HG02870 (cell line): ENCODE results near the gene MYT1.

ENCODE experiments used
- ATAC-seq: cut with Tn5 transposase; IDR thresholded peaks from one replicate; pipeline ENCODE4 v1.9.1; 2021; ENCODE audit warnings: mild to moderate bottlenecking, moderate library complexity; ENCODE audit not compliant: unreplicated experiment

Gene MYT1

DNA sequence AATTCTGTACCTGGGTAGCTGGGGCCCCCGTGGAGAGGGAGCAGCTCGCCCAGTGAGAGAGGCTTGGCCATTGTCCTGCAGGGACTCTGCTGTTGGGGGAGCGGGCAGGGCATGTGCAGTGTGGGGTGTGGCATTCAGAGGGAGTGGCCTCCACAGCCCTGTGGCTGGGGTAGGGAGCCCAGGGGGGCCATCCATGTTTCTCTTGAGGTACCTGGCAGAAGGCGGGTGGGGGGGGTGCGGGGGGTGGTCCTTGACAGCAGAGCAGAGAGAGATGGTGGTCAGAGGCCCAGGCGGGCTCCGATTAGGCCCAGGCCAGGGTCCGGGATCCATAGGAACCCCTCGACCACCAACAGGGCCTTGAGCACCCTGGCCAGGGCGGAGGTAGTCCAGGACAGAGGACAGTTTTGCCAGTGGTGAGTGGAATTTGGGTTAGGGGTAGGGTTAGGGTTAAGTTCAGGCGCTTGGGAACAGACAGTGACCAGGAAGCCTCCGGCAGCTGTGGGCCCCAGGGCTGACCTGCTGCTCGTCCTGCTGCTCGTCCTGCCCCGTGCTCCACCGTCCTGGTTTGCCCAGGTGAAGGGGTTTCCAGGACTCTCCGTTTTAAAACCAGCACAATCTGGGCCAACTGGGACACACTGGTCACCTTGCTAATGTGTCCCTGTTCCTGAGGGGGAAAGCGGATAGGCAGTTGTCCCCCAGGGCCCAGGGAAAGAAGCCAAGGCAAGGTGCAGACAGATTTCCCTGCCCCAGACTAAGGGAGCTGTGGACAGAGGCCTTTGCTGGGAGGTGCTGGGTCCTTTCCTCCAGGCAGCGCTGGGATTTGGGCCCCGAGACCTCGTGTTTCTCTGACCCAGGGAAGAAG lies 24.8 kb upstream of the MYT1 start:
- ATAC-seq, result no peak

DNA sequence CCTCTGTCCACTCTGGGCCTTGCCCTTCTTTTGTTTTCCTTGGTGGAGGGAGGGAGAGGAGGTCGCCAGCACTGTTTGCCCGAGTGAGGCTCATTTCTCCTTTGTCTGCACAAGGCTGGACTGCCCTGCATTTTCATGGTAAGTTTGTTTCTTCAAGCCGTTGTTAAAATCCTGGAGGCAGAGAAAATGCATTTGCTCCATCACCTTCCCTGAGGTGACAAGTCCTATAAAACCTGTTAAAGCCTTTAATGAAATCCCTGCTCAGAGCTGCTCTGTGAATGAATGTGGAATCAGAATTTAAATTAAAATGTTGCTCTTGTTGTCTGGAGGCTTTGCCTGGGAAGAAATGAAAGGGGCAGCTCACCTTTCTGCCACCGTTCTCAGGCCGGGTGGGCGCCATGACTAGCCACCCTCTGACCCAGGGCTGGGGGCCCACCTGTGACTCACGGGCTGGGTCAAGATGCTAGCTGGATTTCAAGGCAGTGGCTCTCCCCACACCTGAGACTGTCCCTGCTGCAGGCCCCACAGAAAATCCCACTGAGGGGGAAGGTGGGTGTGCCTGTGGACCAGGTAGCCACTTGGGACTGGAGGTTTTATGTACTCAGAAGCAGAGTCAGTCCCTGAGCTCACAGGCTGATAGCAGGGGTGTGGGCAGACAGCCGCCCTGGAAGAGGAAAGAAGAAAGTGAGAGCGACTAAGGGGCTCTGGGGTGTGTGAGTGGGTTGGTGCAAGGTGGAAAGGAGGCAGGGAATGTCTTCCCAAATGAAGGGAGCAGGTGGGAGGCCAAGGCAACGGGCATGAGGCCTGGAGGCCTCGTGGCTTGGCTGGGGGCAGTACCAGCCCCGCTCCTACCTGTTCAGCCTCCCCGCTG lies 24.0 kb upstream of the MYT1 start:
- ATAC-seq, result no peak

DNA sequence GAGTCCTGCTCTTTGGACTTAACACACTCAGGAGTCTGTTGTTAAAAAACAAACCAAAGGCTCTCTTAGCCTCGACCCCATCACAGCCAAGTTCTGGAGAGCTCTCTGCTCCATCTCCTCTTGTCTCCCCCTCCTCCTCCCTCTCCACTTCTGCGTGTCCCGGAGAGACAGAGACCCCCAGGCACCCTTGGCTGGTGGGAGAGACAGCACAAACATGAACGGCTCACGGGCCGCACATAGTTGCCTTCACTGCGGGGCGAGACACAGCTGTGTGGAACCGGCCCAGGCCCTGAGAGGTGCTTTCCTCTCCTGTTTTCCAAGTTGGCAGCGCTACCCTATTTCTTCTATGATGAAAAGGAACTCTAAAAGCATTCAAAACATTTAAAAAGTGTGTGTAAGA lies 23.3 kb upstream of the MYT1 start:
- ATAC-seq, result no peak

DNA sequence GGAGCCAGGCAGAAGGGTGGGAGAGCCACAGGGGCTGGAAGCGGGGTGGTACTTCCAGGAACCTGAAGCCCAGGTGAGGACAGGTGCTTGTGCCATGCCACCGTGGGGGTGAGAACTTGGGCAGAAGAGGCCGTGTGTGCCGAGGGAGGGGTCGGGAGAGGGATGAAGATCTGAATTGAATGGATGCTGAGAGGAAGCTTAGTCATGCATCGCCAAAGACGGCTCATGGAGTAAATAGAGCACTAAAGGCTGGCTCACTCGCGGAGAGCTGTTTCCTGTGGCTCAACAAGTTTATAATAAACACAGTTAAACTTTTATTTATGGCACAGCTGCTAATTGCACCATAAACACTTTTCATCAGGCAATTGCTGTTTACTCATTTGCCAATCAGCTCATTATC lies 21.7 kb upstream of the MYT1 start:
- ATAC-seq, result no peak

DNA sequence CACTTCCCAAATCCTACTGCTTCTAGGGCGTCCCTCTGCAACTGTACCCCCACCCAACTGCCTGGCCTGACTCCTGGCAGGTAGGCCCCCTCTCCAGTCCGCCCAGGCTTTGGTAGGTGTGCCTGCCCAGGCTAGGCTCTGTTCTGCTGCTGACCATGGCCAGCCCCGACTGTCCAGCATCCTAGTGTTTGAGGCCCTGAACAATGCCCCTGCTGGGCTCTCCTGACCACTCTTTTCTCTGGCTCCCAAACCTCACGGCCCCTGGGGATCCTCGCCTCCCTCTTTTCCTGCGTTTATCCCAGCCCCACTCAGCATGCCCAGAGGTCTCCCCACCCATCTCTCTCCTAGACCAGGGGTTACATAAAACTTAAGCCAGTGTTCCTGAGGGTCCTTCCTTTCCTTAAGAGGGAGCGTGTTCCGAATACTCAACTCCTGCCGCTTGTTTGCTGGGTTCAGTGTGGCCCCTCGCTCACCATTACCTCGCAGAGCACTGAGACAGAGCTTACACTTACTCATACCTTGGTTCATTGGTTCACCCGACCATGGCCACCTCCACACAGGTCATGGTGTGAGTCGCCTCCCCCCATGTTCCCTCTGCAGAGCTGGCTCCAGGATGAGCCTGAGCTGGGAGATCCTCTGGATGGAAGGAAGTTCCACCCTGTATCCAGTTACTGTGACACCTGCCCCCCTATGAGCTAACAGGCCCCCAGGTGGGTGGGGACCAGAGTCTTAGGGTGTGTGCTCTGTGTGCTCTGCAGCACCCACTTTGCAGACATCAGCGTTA lies 21.0 kb upstream of the MYT1 start:
- no peak for ATAC-seq

DNA sequence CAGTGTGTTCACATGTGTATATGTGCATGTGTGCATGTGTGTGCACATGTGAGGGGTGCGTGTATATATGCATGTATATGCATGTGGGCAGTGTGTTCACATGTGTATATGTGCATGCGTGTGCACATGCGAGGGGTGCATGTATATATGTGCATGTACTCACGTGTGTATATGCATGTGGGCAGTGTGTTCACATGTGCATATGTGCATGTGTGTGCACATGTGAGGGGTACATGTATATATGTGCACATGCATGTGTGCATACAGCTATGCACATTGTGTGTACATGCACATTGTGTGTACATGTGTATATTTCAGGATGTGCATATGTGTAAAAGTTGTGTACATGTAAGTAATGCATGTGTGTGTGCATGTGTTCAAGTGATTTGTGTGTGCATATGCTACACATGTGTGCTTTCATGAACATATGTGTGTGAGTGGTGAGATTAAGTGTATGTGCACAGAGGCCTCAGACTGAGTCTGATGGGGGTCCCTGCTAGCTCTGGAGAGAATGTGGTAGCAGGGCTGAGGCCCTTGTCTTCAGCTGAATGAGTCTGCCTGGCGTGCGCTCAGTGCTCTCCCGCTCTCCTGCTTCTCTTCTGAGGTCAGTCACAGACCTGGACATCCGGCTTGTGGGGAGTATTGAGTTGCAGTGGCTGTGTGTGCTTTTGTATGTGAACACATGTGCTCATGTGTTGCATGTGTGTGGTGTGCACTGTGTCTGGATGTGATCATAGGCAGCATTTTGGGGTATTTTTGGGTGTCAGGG lies 19.9 kb upstream of the MYT1 start:
- ATAC-seq, result no peak

DNA sequence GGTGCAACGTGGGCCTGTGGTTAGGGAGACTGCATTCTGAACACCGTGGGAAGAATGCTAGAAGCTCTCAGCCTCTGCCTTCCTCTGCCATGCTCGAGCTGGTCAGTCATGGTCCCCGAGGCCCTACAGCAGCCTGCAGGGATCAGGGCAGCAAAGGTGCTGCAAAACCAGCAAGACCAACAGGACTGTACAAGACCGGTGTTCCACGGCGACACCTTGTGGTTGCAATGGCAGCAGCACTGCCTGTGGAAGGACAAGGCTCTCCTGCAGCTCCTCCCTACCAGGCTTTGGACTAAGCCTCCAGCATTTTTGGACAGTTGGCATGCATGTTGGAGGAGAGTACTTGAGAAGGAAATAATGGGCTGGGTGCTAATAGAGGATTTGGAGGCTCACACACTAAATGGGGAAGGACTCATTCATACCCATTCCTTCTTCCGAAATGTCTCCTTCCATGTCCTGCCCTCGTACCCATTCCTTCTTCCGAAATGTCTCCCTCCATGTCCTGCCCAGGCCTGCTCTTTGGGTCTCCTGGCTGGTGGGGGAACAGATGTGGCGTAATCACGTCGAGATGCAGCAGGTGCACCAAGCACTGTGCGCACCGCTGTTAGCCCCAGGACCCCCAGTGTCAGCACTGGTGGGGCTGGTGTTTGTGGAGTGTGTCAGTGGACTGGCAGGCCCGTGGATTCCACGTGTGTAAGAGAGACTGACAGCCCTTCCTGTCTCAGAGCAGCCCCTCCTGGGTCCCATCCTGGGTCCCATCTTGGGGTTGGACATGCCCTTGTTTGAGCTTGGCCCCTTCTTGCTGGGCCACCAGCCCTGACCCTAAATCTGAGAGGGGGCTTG lies 18.6 kb upstream of the MYT1 start:
- no peak for ATAC-seq

DNA sequence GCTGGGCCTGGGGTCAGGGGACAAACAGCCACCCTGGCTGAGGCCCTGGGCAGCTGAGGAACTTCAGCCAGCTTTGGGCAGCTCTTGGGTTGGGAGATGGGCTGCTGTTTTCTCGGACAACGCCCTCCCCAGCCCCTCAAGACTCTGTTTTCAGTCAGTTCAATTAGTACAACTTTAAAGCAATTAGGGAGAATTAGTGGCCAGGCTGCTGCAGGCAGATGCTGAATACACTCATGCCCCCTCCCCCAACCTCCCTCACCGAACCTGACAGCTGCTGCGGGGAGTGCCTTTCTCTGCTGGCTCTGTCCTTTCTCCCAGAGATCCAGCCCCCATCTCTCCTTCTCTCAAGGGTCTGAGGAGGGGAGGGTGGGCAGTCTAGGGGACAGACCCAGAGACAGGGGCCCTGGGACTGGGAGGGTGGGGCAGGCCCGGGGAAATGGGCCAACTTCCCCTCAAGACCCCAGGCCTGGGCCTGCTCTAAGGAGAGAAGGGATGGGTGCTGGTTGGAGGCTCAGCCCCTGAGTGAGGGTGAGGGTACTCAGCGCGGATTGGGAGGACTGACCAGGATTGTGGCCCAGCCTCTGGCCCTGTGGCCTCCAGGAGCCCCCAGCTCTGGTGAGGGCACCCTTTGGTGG lies 17.8 kb upstream of the MYT1 start:
- ATAC-seq, result no peak

DNA sequence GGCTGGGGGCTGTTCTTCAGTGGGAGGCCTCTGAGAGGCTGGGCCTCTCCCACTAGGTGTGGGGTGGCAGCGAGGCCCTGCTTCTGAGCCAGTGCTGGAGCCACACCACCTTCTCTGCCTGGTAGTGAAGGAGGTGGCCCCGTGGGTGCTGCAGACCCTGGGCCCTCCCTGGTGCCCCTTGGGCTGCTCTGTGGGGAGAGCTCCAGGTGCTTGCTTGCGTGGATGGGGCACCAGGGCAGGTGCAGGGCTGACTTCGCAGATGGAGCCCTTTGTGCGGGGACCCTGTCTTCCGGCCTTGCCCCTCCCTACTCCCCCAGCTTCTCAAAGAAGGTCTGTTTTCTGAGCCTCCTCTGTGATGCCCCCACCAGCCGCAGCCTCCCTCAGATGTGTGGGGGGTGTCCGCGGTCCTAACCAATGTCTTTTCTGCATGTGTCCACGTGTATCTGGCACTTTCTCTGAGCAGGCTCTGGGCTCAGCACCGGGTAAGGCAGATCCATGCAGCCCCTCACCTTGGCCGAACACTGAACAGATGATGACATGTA lies 17.2 kb upstream of the MYT1 start:
- no peak for ATAC-seq

DNA sequence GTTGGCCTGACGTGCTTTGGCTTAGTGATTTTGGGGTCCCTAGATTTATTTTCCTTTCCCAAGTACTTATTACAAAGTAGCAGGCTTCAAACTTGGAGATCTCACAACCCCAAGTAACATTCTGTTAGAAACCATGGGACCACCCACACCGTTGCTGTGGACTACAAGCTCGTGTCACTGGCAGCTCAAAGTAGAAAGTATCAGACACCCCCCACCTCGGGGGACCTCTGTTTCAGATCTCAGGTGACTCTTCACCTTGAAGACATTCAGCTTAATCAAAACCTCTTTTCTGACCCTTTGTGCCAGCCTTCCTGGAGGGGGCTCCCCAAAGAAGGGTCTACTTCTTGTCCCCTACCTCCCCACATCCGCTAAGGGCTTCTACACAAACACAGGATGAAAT lies 15.7 kb upstream of the MYT1 start:
- ATAC-seq, result no peak

DNA sequence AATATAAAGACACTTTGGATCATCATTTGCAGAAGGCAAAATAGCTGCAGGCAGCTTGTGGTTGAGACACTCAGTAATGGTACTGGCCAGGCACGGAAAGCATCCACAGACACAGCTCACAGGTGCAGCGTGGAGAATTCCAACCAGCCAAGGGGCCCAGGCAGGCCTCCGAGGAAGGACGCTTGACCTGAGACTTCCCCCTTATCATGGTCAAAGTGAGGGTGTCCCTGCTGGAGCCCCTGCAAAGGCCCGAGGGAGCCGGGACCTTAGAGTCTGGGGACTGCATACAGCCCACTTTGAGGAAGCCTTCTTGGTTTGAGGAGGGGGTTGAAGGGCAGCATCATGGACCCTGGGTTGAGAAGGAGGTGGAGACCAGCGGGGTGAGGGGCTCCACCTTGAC lies 15.1 kb upstream of the MYT1 start:
- no peak for ATAC-seq

DNA sequence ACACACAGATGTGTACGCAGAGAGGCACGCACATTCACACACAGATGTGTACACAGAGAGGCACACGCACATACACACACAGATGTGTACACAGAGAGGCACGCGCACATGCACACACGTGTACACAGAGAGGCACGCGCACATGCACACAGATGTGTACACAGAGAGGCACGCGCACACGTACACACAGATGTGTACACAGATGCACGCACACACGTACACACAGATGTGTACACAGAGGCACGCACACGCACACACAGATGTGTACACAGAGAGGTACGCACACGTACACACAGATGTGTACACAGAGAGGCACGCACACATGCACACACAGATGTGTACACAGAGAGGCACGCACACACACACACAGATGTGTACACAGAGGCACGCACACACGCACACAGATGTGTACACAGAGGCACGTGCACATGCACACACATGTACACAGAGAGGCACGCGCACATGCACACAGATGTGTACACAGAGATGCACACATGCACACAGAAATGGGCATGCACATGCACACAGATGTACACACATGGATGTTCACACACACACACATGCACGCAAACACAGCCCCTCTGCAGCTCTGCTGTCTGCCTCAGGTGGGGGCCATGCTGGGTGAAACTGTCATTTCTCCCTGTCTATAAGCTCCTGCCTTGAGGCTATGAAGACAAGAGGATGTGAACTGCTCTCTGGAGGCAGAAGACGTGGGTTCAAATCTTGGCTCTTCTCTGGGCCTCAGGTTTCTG lies 14.3 kb upstream of the MYT1 start:
- no peak for ATAC-seq

DNA sequence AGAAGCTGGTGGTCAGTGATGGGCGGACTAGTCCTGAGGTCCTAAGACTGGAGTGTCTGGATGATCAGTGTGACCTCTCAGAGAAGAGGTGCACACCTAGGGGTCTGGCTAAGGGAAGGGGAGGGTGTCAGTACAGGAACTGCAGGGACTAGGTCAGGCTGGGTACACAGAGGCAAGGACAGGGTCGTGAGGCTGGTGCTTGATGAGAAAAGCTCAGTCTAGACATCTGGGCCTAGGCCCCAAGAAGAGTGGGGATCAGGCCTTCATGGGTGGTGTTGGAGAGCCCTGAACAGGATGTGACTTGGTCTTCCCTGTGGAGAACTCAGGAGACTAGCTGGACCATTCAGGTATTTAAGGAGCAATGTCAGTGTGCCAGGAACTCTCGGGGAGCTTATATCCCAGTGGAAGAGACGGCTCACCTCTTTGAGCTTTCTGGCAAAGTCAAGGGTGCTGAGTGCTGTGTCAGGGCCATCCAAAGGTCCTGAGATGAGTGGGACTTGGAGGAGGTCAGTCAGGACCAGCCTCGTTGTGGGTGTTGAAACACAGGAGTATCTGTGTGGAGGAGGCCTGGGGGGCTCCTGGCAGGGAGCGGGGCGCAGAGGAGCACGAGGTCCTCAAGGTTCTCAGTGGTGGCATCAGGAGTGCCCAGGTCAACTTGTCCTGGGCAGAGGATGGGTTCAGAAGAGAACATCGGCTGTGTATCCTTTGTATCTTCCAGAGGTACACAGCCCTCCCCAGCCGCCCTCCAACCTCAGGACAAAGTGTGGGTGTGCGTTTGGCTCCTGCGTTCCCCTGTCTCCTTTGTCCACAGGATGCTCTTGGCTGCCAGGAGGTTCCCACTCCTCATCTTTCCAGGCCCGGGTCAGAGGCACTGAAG lies 13.3 kb upstream of the MYT1 start:
- no peak for ATAC-seq

DNA sequence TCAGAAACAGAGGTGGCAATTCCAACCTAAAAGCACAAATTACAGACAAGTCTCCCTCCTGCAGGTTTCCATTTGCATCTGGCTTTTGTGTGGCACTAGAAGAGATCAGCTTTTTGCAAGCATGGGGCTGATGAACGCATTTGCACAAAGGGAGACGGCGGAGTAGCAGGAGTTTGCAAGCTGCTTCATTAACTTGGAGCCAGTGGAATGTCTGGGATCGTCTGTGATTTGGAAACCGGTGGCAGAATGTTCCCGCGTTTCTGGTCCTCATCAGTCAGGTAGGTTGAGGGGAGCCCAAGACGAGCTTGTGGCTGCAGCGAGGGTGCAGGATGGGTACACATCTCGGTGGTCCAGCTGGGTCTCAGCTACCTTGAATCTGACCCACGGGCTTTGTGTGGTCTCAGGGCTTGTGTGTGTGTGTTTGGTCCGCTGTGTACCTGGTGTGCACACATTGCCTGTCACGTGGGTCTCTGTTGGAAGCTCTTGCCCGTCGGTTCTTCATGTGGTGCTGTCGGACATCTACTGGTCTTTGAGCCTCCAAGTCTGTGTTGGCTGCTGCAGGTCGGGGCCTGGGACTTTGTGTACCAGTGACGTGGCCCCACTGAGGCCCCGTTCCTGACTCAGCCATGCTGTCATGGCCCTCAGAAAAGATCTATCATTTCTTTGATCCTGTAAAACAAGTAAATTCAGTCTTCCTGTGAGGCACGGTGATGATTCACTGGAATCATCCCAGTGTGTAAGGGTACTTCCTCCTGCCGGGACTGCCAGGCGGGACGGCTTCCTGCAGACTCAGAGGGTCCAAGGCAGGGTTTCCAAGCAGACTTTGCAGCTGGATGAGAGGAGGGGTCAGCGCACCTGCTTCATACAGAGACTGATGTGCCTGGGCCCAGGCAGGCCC lies 12.4 kb upstream of the MYT1 start:
- ATAC-seq, result no peak

DNA sequence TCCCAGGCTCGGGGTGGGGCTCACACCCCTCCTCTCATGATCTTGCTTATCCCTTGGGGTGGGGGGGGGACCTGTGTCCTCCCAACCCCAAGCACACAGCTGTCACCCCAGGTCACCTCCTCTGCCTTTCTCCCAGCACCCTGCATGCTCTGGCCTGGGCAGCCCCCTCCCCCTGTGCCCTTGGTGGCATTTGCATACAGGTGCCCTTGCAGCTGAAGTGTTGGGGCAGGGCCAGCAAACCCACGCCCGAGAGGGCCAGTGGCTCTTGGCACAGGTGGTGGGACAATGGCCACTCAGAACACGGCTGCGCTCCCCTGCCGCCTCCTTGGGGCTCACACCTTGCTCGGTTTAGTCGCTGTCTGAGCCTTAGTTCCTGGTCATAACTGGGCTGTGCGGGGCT lies 11.3 kb upstream of the MYT1 start:
- ATAC-seq, result no peak

DNA sequence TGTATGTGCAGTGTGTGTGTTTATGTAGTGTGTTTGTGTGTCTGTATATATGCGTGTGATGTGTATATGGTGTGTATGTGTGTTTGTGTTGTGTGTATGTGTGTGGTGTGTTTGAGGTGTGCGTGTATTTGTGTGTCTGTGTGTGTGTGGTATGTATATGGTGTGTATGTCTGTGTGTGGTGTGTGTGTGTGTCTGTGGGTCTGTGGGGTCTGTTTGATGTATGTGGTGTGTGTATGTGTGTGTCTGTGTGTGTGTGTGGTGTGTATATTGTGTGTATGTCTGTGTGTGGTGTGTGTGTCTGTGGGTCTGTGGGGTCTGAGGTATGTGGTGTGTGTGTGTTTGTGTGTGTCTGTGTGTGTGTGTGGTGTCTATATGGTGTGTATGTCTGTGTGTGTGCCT lies 10.8 kb upstream of the MYT1 start:
- no peak for ATAC-seq
